Tibial nerve (tissue), 4 donors: ENCODE measurements around the gene PGBD5.

Experiments used
- CTCF ChIP-seq, 5 experiments: fragments of 200-600 bp in 3 of 5; fragments of 450-650 bp in 2 of 5; sonication (generic) in 3 of 5; IDR thresholded peaks; one replicate each; pipeline ENCODE4 v1.5.1; 2016 to 2019; ENCODE audit warnings: antibody characterized with exemption in 5 of 5, mild to moderate bottlenecking in 3 of 5, moderate library complexity in 2 of 5
- EP300 ChIP-seq, 2 donors: sonication (generic); formaldehyde crosslinking; IDR thresholded peaks; one replicate each; pipeline ENCODE4 v1.6.1; 2017; ENCODE audit warnings: antibody characterized with exemption in 2 of 2, mild to moderate bottlenecking in 1 of 2
- POLR2A ChIP-seq, 2 donors: fragments of 450-650 bp; IDR thresholded peaks; one replicate each; pipeline ENCODE4 v1.6.1; 2017; ENCODE audit warnings: antibody characterized with exemption in 2 of 2, mild to moderate bottlenecking in 2 of 2, moderate library complexity in 2 of 2

- TF ChIP-seq CTCF (IDR thresholded peaks at IDR 0.05) (no peak), POLR2A (IDR thresholded peaks at IDR 0.05) (no peak), EP300 (IDR thresholded peaks at IDR 0.05) (no peak)
These were observed 146.6 kb downstream of the PGBD5 start for GRCh38 chr1:230279583-230279945.
